SU-DHL-6 (cell line): Measurements from ENCODE around the gene PNPLA2.

Source experiments
- H2AFZ ChIP-seq: fragments of 200-600 bp; sonication (generic); 2 replicates; pipeline ENCODE4 v1.6.1; 2014; ENCODE audit warnings: low read depth, mild to moderate bottlenecking, moderate library complexity, mixed read lengths, antibody characterized with exemption, low read length; ENCODE audit not compliant: severe bottlenecking
- H3F3A ChIP-seq: fragments of 200-600 bp; shearing (Covaris generic); 2 replicates; pipeline ENCODE4 v1.6.0; 2016; ENCODE audit warnings: antibody characterized with exemption, mild to moderate bottlenecking; ENCODE audit not compliant: insufficient read depth
- H3K27ac ChIP-seq: fragments of 200-600 bp; sonication (generic); 2 replicates; pipeline ENCODE4 v1.5.1; 2016; ENCODE audit warnings: low read depth, mild to moderate bottlenecking, low read length, moderate library complexity, mixed read lengths
- H3K27me3 ChIP-seq: fragments of 200-600 bp; sonication (generic), shearing (Covaris generic); 2 replicates; pipeline ENCODE4 v1.6.0; 2014; ENCODE audit warnings: mild to moderate bottlenecking, low read length
- H3K36me3 ChIP-seq: fragments of 200-600 bp; sonication (generic); 2 replicates; pipeline ENCODE4 v1.6.1; 2014; ENCODE audit warnings: mild to moderate bottlenecking, low read length, mixed read lengths
- H3K4me2 ChIP-seq: fragments of 300-600, 200-600 bp; shearing (Covaris generic), sonication (generic); 2 replicates; pipeline ENCODE4 v1.6.0; 2014; ENCODE audit warnings: low read length, low read depth, mild to moderate bottlenecking; ENCODE audit not compliant: poor library complexity, severe bottlenecking
- H3K4me3 ChIP-seq: fragments of 200-600 bp; sonication (generic); 2 replicates; pipeline ENCODE4 v1.5.1; 2014; ENCODE audit warnings: antibody characterized with exemption, low read length, mild to moderate bottlenecking, mixed read lengths; ENCODE audit not compliant: insufficient read depth, poor library complexity, severe bottlenecking
- H3K79me2 ChIP-seq: fragments of 200-600 bp; sonication (generic); 2 replicates; pipeline ENCODE4 v1.6.1; 2014; ENCODE audit warnings: mild to moderate bottlenecking, low read length, moderate library complexity; ENCODE audit not compliant: insufficient read depth
- H3K9ac ChIP-seq: fragments of 200-600 bp; sonication (generic); 2 replicates; pipeline ENCODE4 v1.7.0; 2014; ENCODE audit warnings: mild to moderate bottlenecking, low read length
- H3K9me2 ChIP-seq: fragments of 200-600 bp; sonication (generic); replicated peaks from 2 replicates; pipeline ENCODE4 v1.6.1; 2014; ENCODE audit warnings: low read length; ENCODE audit not compliant: insufficient read depth
- H3K9me3 ChIP-seq: fragments of 200-600 bp; sonication (generic); 2 replicates; pipeline ENCODE4 v1.6.1; 2014; ENCODE audit warnings: low read length, mixed read lengths; ENCODE audit not compliant: insufficient read depth
- H4K20me1 ChIP-seq: fragments of 200-600 bp; sonication (generic); 2 replicates; pipeline ENCODE4 v1.6.1; 2014; ENCODE audit warnings: low read depth, mild to moderate bottlenecking, antibody characterized with exemption, low read length, moderate library complexity, mixed read lengths
- EZH2phosphoT487 ChIP-seq: fragments of 200-600 bp; sonication (generic), shearing (Covaris generic); conservative IDR thresholded peaks from 2 replicates; pipeline ENCODE4 v1.6.1; 2018; ENCODE audit warnings: mild to moderate bottlenecking, antibody characterized with exemption, low read length, moderate library complexity, mixed read lengths
- TF ChIP-seq, protein P1 (sequence below): fragments of 200-600 bp; sonication (generic); IDR thresholded peaks from one replicate; pipeline ENCODE4 v1.5.1; 2017; ENCODE audit warnings: antibody characterized with exemption, mild to moderate bottlenecking, low read length, moderate library complexity; ENCODE audit not compliant: insufficient read depth, poor library complexity, severe bottlenecking

The PNPLA2 gene

DNA sequence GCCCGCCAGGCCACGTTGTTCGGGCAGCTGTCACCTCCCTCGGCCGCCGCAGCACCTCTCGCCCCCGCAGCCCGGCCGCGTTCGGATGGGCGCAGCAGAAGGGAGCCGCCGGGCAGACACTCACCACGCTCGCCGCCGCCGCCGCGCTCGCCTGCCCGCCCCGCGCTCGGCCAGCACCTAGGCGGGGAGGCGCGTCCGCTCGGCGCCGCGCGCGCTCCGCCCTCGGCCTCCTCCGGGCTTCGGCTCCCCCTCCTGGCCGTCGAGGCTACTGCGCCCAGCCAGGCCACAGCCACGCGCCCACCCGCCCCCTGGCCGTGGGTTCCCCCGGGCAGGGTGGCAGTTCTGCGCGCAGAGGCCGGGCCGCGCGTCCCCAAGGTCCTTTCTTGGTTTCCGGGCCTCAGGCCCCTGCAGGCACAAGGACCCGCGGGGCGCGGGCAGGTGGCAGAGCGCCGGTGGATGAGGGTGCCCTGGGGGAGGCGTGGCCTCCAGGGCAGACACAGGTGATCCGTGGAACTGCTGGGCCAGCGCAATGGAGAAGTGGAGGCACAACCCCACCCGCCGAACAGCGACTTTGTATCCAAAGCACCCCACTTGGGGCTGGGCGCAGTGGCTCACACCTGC is 20.5 kb upstream of the PNPLA2 start, which contains the start of gene SLC25A22:
TSS of gene SLC25A22 (minus strand) at position 189 of the 621 bp plus-strand sequence. CDS start 3,275 bp downstream, outside the sequence.
- Histone ChIP-seq H3K36me3 (no peaks in the 10 kb centered on the region), H3K4me2 (peak within 1 kb of the TSS; percentile 80), H3K4me3 (peak within 1 kb of the TSS; percentile 87), H3F3A (peaks cover 4% of the 10 kb centered on the region; the same call in 1 of the 2 replicates), H3K9me3 (no peaks in the 10 kb centered on the region), H3K79me2 (peaks cover 15% of the 10 kb centered on the region; the same call in 1 of the 2 replicates), H3K9ac (peak within 1 kb of the TSS; percentile 94), H3K27ac (peak within 1 kb of the TSS; percentile 86), H3K27me3 (no peaks in the 10 kb centered on the region), H4K20me1 (peaks cover 2% of the 10 kb centered on the region; the same call in 1 of the 2 replicates), H2AFZ (peak within 1 kb of the TSS; percentile 46), H3K9me2 (no peaks in the 10 kb centered on the region)
- TF ChIP-seq EZH2phosphoT487 = no peak
- TF ChIP-seq, protein P1, sequence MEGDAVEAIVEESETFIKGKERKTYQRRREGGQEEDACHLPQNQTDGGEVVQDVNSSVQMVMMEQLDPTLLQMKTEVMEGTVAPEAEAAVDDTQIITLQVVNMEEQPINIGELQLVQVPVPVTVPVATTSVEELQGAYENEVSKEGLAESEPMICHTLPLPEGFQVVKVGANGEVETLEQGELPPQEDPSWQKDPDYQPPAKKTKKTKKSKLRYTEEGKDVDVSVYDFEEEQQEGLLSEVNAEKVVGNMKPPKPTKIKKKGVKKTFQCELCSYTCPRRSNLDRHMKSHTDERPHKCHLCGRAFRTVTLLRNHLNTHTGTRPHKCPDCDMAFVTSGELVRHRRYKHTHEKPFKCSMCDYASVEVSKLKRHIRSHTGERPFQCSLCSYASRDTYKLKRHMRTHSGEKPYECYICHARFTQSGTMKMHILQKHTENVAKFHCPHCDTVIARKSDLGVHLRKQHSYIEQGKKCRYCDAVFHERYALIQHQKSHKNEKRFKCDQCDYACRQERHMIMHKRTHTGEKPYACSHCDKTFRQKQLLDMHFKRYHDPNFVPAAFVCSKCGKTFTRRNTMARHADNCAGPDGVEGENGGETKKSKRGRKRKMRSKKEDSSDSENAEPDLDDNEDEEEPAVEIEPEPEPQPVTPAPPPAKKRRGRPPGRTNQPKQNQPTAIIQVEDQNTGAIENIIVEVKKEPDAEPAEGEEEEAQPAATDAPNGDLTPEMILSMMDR = peak; percentile 89

DNA sequence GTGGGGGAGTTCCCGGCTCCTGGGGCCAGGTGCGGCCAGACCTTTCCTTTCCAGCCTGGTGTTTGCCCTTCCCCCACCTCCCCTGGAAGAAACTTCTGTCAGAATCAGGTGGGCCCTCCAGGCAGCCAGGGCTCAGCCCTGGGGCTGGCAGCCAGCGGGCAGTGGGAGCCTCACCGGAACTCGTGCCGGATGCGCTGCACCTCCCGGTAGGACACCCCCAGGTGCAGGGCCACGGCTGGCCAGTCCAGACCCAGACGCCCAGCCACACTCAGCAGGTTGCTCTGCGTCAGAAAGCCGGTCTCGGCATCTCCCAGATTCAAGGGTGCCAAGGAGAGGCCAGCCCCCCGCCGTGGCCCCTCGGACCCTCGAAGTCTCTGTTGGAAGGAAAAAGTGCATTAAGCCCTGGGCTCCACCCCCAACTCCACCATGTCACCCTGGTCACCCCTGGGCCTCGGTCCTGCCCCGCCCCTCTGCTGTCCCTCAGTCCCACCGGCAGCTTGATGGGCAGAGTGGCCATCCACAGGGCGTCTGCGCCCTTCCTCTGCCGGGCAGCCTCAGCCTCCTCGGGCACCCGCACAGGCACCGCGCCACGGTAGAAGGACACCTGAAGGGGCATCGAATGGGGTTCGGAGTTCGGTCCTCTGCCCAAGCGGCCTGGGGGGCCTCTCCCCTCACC is 18.9 kb upstream of the PNPLA2 start:
- Histone ChIP-seq H3K9me2 (no peaks in the 10 kb centered on the region), H3K27me3 (no peaks in the 10 kb centered on the region), H3K9me3 (no peaks in the 10 kb centered on the region), H4K20me1 (peaks cover 2% of the 10 kb centered on the region; the same call in 1 of the 2 replicates), H3K27ac (no peak overlapping the region), H3F3A (peaks cover 4% of the 10 kb centered on the region; the same call in 1 of the 2 replicates), H3K4me2 (no peak overlapping the region), H3K4me3 (no peak overlapping the region), H2AFZ (no peak overlapping the region), H3K79me2 (peaks cover 15% of the 10 kb centered on the region; the same call in 1 of the 2 replicates), H3K9ac (no peak overlapping the region), H3K36me3 (no peaks in the 10 kb centered on the region)
- TF ChIP-seq, protein P1 = no peak
- TF ChIP-seq EZH2phosphoT487 = no peak

DNA sequence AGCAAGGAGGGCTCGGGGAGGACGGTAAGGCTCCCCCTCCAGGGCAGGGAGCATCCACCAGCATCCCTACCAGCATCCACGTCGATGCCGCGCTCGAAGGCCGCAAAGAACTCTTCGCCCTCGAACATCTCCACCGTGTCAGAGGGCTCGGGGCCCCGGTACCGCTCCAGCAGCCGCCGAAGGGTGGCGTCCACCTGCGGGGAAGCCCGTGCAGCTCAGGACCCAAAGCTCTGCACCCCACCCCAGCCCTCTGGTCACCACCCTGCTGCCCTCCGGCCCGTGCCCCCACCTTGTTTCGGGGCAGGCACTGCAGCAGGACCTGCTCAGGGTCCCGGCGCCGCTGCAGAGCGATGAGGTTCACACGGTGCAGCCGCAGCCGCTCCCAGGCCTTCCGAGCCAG is 18.2 kb upstream of the PNPLA2 start:
- Histone ChIP-seq H3K79me2 (peaks cover 13% of the 10 kb centered on the region; the same call in 1 of the 2 replicates), H3F3A (peaks cover 4% of the 10 kb centered on the region; the same call in 1 of the 2 replicates), H3K36me3 (no peaks in the 10 kb centered on the region), H3K27me3 (no peaks in the 10 kb centered on the region), H4K20me1 (peaks cover 2% of the 10 kb centered on the region; the same call in 1 of the 2 replicates), H3K9me3 (no peaks in the 10 kb centered on the region), H3K4me3 (no peak overlapping the region), H3K9me2 (no peaks in the 10 kb centered on the region), H3K4me2 (no peak overlapping the region), H3K9ac (no peak overlapping the region), H3K27ac (no peak overlapping the region), H2AFZ (no peak overlapping the region)
- TF ChIP-seq, protein P1 = no peak
